ENCODE data around the gene GPR157.

- TF ChIP-seq CTCF (conservative IDR thresholded peaks at IDR 0.05; ENCODE audit: low read depth, low read length), result 0 out of 2 replicates have a peak, but pooled peaks have one; percentile 20
- TF ChIP-seq EZH2 (IDR thresholded peaks at IDR 0.05; ENCODE audit: low read length, unreplicated experiment), result no peak
These were observed 70.4 kb downstream of the GPR157 start for GRCh38 chr1:9058465-9058864.
